Superior temporal gyrus (tissue), 1 donor: ENCODE measurements around the gene CELF5.
"Not testable (repeated sequence)": the region's sequence is repeated elsewhere in the genome, so short reads cannot be mapped to it uniquely, and the experiment has no call there.

ENCODE experiments used
- DNase-seq: peaks from one replicate; pipeline ENCODE4 v3.0.0-alpha.2; 2016; ENCODE audit errors: extremely low spot score

CELF5 gene

DNA sequence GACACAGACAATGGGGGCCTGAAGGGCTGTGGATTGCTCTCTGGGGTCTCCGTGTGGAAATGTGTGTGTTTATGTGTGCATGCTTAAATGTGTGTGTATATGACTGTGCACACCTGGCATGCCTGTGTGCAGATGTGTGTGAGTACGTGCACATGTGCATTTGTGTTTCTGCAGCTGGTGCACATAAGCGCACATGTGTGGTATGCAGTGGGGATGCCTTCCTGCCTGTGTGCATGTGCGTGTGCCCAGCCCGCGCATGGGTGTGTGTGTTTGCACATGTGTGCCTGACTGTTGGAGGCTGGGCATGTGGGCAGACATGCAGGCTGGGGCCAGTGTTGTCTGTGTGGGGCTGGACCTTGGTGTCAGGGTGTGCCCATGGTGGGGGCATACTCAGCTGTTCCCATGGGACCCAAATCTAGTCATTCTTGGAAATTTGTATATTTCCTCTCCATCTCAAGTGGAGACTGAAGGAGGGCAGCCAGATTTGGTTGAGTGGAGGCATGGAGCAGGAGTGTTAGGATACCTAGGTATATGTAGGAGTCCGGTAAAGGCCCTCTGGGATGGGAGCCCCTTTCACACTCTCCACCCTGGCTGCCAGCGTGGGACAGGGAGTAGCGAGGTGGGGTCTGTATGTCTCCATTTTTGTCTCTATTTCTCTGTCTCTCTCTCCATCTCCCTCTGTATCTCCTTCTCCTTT is 49.9 kb downstream of the CELF5 start:
- DNase-seq: no peak

DNA sequence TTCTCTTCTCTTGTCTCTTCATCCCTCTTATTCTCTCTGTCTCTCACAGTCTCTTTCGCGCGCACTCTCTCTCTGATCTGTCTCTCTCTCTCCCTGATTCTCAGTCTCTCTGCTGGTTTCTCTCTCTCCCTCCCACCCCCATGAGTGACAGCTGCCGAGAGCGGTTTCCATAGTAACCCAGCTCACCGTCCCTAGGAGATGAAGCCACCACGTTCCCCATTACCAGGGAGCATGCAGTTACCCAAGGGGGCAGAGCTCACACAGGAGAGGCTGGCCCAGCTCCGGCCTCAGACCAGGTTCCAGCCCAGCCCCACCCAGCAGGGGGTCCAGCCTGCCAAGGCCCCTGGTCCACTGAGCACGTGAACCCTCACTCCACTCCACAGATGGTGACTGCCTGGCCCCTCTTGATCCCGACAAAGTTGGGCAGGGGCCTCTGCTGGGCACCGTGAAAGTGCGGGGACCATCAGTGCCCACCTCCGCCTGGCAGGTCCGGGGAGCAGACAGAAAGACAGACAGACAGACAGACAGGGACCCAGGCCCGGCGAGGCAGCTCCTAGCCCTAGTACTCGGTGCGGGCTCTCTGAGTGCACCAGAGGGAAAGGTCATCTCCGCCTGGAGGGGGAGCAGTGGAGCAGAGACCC is 50.6 kb downstream of the CELF5 start:
- no peak for DNase-seq

DNA sequence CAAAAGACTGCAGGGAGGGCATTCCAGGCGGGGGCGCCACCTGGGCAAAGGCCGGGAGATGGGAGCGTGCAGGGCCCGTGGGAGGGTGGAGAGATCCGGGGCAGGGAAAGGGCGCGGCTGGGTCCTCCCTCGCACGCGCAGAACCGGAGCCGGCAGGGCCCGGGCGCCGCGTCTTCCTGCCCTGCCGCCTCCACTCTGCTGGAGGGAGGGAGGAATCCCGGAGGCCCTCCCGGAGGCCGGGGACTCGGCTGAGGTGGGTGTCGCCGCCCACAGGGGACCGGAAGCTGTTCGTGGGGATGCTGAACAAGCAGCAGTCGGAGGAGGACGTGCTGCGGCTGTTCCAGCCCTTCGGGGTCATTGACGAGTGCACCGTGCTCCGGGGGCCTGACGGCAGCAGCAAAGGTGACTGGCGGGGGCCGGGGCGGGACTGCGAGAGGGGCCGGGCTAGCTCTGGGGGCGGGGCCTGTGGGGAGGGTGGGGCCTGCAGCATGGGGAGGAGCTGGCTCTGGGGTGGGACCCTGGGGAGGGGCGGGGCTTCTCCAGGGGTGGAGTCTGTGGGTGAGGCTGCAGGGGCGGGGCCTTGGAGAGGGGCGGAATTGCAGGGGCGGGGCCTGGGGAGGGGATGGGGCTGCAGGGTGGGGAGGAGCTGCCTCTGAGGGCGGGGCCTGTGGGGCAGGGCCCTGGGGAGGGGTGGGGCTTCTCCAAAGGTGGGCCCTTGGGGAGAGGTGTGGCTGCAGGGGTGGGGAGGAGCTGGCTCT is 51.3 kb downstream of the CELF5 start:
- DNase-seq: no peak

- no peak for DNase-seq
These were observed 51.9 kb downstream of the CELF5 start for GRCh38 chr19:3276341-3276799.

DNA sequence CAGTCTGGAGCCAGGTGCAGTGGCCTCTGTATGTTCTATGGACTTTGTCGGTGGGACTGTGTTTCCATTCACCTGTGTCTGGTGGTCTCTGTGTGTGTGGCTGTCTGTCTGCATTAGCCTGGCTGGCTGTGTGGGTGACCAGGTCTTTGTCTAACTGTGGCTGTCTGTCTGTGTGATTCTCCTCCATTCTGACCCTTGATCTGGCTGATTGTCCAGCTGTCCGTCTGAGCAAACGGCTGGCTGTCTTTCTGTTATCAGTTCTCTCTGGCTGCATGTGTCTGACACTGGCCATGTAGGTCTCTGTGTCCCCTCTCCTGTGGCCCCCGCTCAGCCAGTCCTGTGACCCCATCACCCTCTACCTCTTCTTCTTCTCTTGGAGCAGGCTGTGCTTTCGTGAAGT is 53.2 kb downstream of the CELF5 start:
- no peak for DNase-seq

GRCh38 chr19:3278294-3278693 is 53.8 kb downstream of the CELF5 start:
- DNase-seq: no peak

- no peak for DNase-seq
These were observed 54.3 kb downstream of the CELF5 start for GRCh38 chr19:3278749-3279148.

DNA sequence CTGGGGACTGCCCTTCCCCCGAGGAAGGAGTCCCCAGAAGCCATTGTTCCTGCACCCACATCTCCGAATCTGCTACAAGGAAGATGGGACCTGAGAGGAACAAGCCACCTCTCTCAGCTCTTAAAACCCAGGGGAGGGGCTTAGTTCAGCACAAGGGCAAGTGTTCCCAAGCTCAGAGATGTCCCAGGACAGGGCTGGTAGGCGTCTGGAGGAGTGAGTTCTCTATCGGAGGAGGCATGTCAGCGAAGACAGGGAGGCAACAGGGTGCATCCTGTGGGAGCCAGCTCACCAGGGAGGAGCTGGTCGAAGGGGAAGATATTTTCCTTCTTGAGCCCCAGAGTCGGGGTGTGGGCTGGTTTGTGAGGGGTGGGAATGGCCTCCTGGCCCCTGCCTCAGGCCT is 54.8 kb downstream of the CELF5 start:
- no peak for DNase-seq

DNA sequence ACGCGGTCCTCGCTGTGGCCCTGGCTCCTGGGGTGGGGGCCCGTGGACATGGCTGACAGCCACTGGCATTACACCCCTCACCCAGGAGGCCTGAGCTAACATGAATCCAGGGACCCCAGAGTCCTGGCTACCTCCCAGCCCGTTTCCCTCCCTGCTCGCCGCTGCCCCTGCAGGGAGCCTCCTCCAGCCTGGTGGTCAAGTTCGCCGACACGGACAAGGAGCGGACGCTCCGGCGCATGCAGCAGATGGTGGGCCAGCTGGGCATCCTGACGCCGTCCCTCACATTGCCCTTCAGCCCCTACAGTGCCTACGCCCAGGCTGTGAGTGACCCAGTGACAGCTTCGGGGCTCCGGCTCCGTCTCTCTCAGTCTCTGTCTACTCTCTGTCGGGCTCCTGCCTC is 56.6 kb downstream of the CELF5 start:
- no peak for DNase-seq

DNA sequence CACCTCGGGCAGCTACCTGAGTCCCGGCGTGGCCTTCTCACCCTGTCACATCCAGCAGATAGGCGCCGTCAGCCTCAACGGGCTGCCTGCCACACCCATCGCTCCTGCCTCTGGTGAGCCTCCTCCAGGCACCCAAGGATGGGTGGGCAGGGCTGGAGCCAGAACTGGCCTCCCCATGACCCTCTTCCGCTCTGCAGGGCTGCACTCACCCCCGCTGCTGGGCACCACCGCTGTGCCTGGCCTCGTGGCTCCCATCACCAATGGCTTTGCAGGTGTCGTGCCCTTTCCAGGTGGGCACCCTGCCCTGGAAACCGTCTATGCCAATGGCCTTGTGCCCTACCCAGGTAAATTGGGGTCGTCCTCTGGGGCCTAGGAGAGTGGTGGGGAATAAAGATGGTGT is 57.7 kb downstream of the CELF5 start:
- DNase-seq: no peak

- no peak for DNase-seq
These were observed 58.1 kb downstream of the CELF5 start for GRCh38 chr19:3282564-3282963.

- DNase-seq: no peak
These were observed 58.8 kb downstream of the CELF5 start for GRCh38 chr19:3283246-3283751.

- DNase-seq: no peak
These were observed 59.6 kb downstream of the CELF5 start for GRCh38 chr19:3283886-3284657.

DNA sequence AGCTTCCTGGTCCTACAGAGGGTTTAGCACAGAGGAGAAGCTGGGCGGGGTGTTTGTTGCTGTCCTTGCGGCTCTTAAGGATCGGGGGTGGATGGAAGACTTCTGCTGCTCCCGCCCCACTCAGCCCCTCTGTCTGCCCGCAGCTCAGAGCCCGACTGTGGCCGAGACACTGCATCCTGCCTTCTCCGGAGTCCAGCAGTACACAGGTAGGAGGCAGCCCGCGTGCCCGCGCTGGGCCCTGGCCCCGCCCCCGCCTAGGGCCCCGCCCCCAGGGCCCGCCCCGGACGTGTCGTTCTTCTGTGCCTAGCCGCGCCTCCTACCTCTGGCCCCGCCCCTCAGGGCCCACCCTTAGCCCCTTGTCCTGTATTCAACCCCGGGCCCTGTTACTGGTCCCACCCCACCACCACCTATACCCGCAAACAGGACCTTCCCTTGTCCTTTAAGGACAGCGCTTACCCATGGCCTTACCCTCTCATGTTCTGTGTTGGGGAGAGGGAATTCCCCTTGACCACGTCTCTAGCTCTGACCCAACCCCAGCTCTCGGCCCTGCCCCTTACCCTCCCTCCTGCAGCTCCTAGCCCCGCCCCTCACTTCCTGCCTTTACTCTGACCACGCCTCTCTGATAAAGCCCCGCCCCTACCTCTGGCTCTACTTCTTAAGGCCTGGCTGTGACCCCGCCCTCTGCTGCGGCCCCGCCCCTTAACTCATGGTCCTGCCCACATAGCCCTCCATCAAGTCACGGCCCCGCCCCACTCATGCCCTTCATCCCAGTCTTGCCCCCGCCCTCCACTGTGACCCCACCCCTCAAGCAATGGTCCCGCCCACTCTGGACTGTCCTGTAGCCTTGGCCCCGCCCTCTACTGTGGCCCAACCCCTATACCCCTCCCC is 60.5 kb downstream of the CELF5 start:
- no peak for DNase-seq

- no peak for DNase-seq
These were observed 61.3 kb downstream of the CELF5 start for GRCh38 chr19:3285647-3286176.

- DNase-seq: no peak
These were observed 63.4 kb downstream of the CELF5 start for GRCh38 chr19:3287814-3288213.

- DNase-seq: not testable (repeated sequence)
These were observed 64.0 kb downstream of the CELF5 start for GRCh38 chr19:3288437-3288836.

GRCh38 chr19:3289971-3290569 is 65.6 kb downstream of the CELF5 start:
- DNase-seq: no peak

DNA sequence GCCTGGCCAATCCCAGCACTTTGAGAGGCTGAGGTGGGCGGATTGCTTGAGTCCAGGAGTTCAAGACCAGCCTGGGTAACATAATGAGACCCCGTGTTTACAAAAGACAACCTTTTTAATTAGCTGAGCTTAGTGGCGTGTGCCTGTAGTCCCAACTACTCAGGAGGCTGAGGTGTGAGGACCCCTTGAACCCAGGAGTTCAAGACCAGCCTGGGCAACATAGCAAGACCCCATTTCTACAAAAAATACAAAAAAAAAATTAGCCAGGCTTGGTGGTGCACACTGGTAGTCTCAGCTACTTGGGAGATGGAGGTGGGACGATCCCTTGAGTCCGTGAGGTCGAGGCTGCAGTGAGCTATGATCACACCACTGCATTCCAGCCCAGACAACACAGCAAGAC is 66.4 kb downstream of the CELF5 start:
- not testable (repeated sequence) for DNase-seq

- DNase-seq: no peak
These were observed 67.2 kb downstream of the CELF5 start for GRCh38 chr19:3291644-3292043.
